ENCODE data around the gene UBQLN1. TPM values are rescaled to one million over a fixed set of nuclear protein-coding genes. Genes with fewer than 3 reads are reported as not detected.

UBQLN1 gene
- polyA plus RNA-seq, 1 of the 3 experiments (the other 2 are of a cell fraction) = 60.3 TPM

- H3F3A ChIP-seq (replicated peaks; ENCODE audit: insufficient read depth) = peaks cover 4% of the 10 kb centered on the region
- no peaks in the 10 kb centered on the region for H3K36me3 ChIP-seq (replicated peaks in 1 of 2; ENCODE audit: control insufficient read depth in 1 of 2, insufficient read depth in 2 of 2, low read length in 1 of 2)
- TF ChIP-seq PBX3 (IDR thresholded peaks at IDR 0.05) (no peak), TEAD4 (IDR thresholded peaks at IDR 0.05; ENCODE audit: borderline replicate concordance, insufficient read depth) (no peak), GABPA (IDR thresholded peaks at IDR 0.05; ENCODE audit: low read depth) (no peak), RAD21 (IDR thresholded peaks at IDR 0.05; ENCODE audit: low read length) (no peak), RXRA (IDR thresholded peaks at IDR 0.05; ENCODE audit: borderline replicate concordance, low read depth) (no peak), SMC3 (IDR thresholded peaks at IDR 0.05; ENCODE audit: low read depth, low read length) (no peak)
- H3K9me2 ChIP-seq = no peaks in the 10 kb centered on the region
- H3K4me2 ChIP-seq = no peak overlapping the region
- no peak for DNase-seq
- no peaks in the 10 kb centered on the region for H3K27me3 ChIP-seq (ENCODE audit: insufficient read depth)
- CTCF ChIA-PET = no interaction called here
- H3K27ac ChIP-seq (ENCODE audit: low read depth in 2 of 2, low read length in 1 of 2) = no peak overlapping the region
- H4K20me1 ChIP-seq (ENCODE audit: insufficient read depth) = no peaks in the 10 kb centered on the region
- no peak overlapping the region for H2AFZ ChIP-seq (ENCODE audit: low read depth)
- no peak overlapping the region for H3K9ac ChIP-seq
- H3K4me3 ChIP-seq (ENCODE audit: low read depth in 2 of 2, low read length in 1 of 2) = no peak overlapping the region
- H3K79me2 ChIP-seq (ENCODE audit: insufficient read depth) = no peaks in the 10 kb centered on the region
- WGBS (ENCODE audit: low lambda C conversion rate) = 83% methylated on average over 1 of the region's 1 CpG
- H3K4me1 ChIP-seq (ENCODE audit: control insufficient read depth in 1 of 2, insufficient read depth in 2 of 2, low read depth in 1 of 2, low read length in 1 of 2) = no peaks in the 10 kb centered on the region
- POLR2A ChIA-PET = no interaction called here
- H3K9me3 ChIP-seq = no peaks in the 10 kb centered on the region
These were observed 36.4 kb upstream of the UBQLN1 start for GRCh38 chr9:83744206-83744605.

GRCh38 chr9:83733739-83734138 lies 26.0 kb upstream of the UBQLN1 start:
- Histone ChIP-seq H3K36me3 (replicated peaks in 1 of 2; ENCODE audit: control insufficient read depth in 1 of 2, insufficient read depth in 2 of 2, low read length in 1 of 2) (no peaks in the 10 kb centered on the region), H3K9me2 (no peaks in the 10 kb centered on the region), H3K4me2 (no peak overlapping the region), H3K4me1 (ENCODE audit: control insufficient read depth in 1 of 2, insufficient read depth in 2 of 2, low read depth in 1 of 2, low read length in 1 of 2) (no peaks in the 10 kb centered on the region), H4K20me1 (ENCODE audit: insufficient read depth) (no peaks in the 10 kb centered on the region), H3F3A (replicated peaks; ENCODE audit: insufficient read depth) (no peaks in the 10 kb centered on the region), H3K27me3 (ENCODE audit: insufficient read depth) (no peaks in the 10 kb centered on the region), H3K9ac (no peak overlapping the region), H2AFZ (ENCODE audit: low read depth) (no peak overlapping the region), H3K27ac (ENCODE audit: low read depth in 2 of 2, low read length in 1 of 2) (no peak overlapping the region), H3K9me3 (no peaks in the 10 kb centered on the region; the same call in 1 of the 2 replicates), H3K4me3 (ENCODE audit: low read depth in 2 of 2, low read length in 1 of 2) (no peak overlapping the region), H3K79me2 (ENCODE audit: insufficient read depth) (no peaks in the 10 kb centered on the region)
- POLR2A ChIA-PET = no interaction called here
- CTCF ChIA-PET = no interaction called here
- no peak for DNase-seq
- WGBS (ENCODE audit: low lambda C conversion rate) = 89% methylated on average over 4 of the region's 4 CpGs
- TF ChIP-seq ELF1 (IDR thresholded peaks at IDR 0.05) (no peak), GABPA (IDR thresholded peaks at IDR 0.05; ENCODE audit: low read depth) (no peak), CHD2 (IDR thresholded peaks at IDR 0.05; ENCODE audit: low read length, partially characterized antibody) (no peak), IRF3 (IDR thresholded peaks at IDR 0.05; ENCODE audit: low read depth, low read length) (no peak), SIN3A (IDR thresholded peaks at IDR 0.05; ENCODE audit: borderline replicate concordance, low read depth, low read length) (no peak), GATA2 (CRISPR knock-in tag; IDR thresholded peaks at IDR 0.05) (no peak), POLR2AphosphoS5 (IDR thresholded peaks at IDR 0.05; ENCODE audit: low read depth, low read length) (no peak), MAX (IDR thresholded peaks at IDR 0.05; ENCODE audit: low read depth) (no peak), USF2 (IDR thresholded peaks at IDR 0.05; ENCODE audit: borderline replicate concordance, low read depth, low read length) (no peak), ZBTB33 (IDR thresholded peaks at IDR 0.05; ENCODE audit: borderline replicate concordance, low read depth) (no peak), EP300 (IDR thresholded peaks at IDR 0.05; ENCODE audit: borderline replicate concordance in 1 of 2, low read depth in 1 of 2, low read length in 1 of 2) (no peak), MEF2A (IDR thresholded peaks at IDR 0.05; ENCODE audit: borderline replicate concordance, low read depth) (no peak), USF1 (IDR thresholded peaks at IDR 0.05; ENCODE audit: borderline replicate concordance, low read depth) (no peak), SMC3 (IDR thresholded peaks at IDR 0.05; ENCODE audit: low read depth, low read length) (no peak), RFX5 (IDR thresholded peaks at IDR 0.05; ENCODE audit: low read length) (no peak), PBX3 (IDR thresholded peaks at IDR 0.05) (no peak), FOXJ3 (CRISPR knock-in tag; IDR thresholded peaks at IDR 0.05) (no peak), RCOR1 (IDR thresholded peaks at IDR 0.05; ENCODE audit: low read length) (no peak), RXRA (IDR thresholded peaks at IDR 0.05; ENCODE audit: borderline replicate concordance, low read depth) (no peak)
